Lung (tissue), 16 donors: ENCODE results near the gene ANGPTL4. TPM values are rescaled to one million over a fixed set of nuclear protein-coding genes. Genes with fewer than 3 reads are reported as not detected.
"Not testable (repeated sequence)": the region's sequence is repeated elsewhere in the genome, so short reads cannot be mapped to it uniquely, and the experiment has no call there.

Experiments used
- ATAC-seq: fragments of 200-7000 bp; cut with Tn5 transposase; one replicate; pipeline ENCODE4 v1.9.1; 2020; ENCODE audit warnings: moderate number of reproducible peaks; ENCODE audit not compliant: insufficient read depth, low FRiP score
- DNase-seq, 3 donors: peaks; one replicate each; pipeline ENCODE4 v3.0.0-alpha.2; 2013 to 2017
- H3K27ac ChIP-seq, 2 donors: one replicate each; pipeline ENCODE4 v1.5.1; 2013; ENCODE audit warnings: mild to moderate bottlenecking in 2 of 2, moderate library complexity in 2 of 2, control low read depth in 1 of 2, inconsistent platforms in 1 of 2, low read depth in 1 of 2, low read length in 1 of 2
- H3K27me3 ChIP-seq, 3 donors: one replicate each; pipeline ENCODE4 v1.5.1; 2013; ENCODE audit warnings: low read length in 2 of 3; ENCODE audit not compliant: control insufficient read depth in 3 of 3, insufficient read depth in 3 of 3
- H3K36me3 ChIP-seq, 4 donors: one replicate each; pipeline ENCODE4 v1.5.1; 2013; ENCODE audit warnings: low read length in 4 of 4, mild to moderate bottlenecking in 1 of 4, moderate library complexity in 1 of 4; ENCODE audit not compliant: control insufficient read depth in 4 of 4, insufficient read depth in 4 of 4
- H3K4me1 ChIP-seq, 5 donors: one replicate each; pipeline ENCODE4 v1.5.1; 2013; ENCODE audit warnings: low read length in 5 of 5, mild to moderate bottlenecking in 2 of 5, moderate library complexity in 1 of 5; ENCODE audit not compliant: control insufficient read depth in 5 of 5, insufficient read depth in 5 of 5
- H3K4me3 ChIP-seq: one replicate; pipeline ENCODE4 v1.5.1; 2013; ENCODE audit warnings: mild to moderate bottlenecking, control low read depth, moderate library complexity
- H3K9ac ChIP-seq, 2 donors: one replicate each; pipeline ENCODE4 v1.5.1; 2013; ENCODE audit warnings: low read length in 2 of 2, control low read depth in 1 of 2; ENCODE audit not compliant: insufficient read depth in 1 of 2
- H3K9me3 ChIP-seq, 4 donors: one replicate each; pipeline ENCODE4 v1.5.1; 2013; ENCODE audit warnings: low read length in 3 of 4, mild to moderate bottlenecking in 1 of 4, moderate library complexity in 1 of 4; ENCODE audit not compliant: control insufficient read depth in 4 of 4, insufficient read depth in 3 of 4
- CTCF ChIP-seq: IDR thresholded peaks from 2 replicates; pipeline ENCODE4 v1.5.1; 2012; ENCODE audit warnings: mild to moderate bottlenecking; ENCODE audit errors: control extremely low read depth, extremely low read depth
- WGBS, 2 donors: extraction: QIAGEN DNeasy Blood & Tissue Kit; methylation state at CpG; one replicate each; pipeline ENCODE4 v1.1.7; 2013; 5-methylcytosine and 5-hydroxymethylcytosine counted together
- long read RNA-seq, 5 donors: transcript quantifications; one replicate each; lab custom pipeline, GENCODE V29; 2026
- polyA plus RNA-seq, 2 donors: library from polyadenylated mRNA; stranded (reverse); fragments of 200-250 nt; gene quantifications; one replicate each; pipeline ENCODE4 v1.2.1, GENCODE V29; 2013
- total RNA-seq, 2 donors: library from RNA; depleted of rRNA in 1 of 2; stranded (reverse); fragments of >200 nt in 1 of 2; gene quantifications; one replicate each; pipeline ENCODE4 v1.2.1, GENCODE V29; 2014 to 2021
- donor health status: control.
- donor health status: control.
- donor health status: Bipolar disorder and iron deficiency.
- donor health status: healthy.
- donor health status: DM: yes; HTN: yes; CAD: no.

The ANGPTL4 gene
- total RNA-seq = 10 to 100 TPM in 1 of 2 donors, 1 to 10 TPM in 1; 4.4 to 14.8 TPM
- 10 to 100 TPM; 10.5 to 96.3 TPM for polyA plus RNA-seq
- long read RNA-seq, donor 1 = 0 reads
- long read RNA-seq, donor 2, partial matches to known transcripts = 0 of 11 reads
- long read RNA-seq, donor 2, other reads (novel, unspliced or antisense) = 11 of 11 reads
- long read RNA-seq, donor 3, partial matches to known transcripts = 0 of 3 reads
- long read RNA-seq, donor 3, other reads (novel, unspliced or antisense) = 0 of 3 reads
- long read RNA-seq, donor 4 = 0 reads
- long read RNA-seq, donor 5 = 0 reads

GRCh38 chr19:8363803-8364771, at the start of gene ANGPTL4:
ANGPTL4 (plus strand) TSS chr19:8364155; CDS start chr19:8364322, 167 bp downstream.
- Histone ChIP-seq H3K27me3 (peaks cover 0 to 4% (median 0%) of the 10 kb centered on the region in 3 donors), H3K4me1 (peaks cover 6 to 49% (median 30%) of the 10 kb centered on the region in 5 donors)
- 2% methylated on average over 69 to 81 of the region's 81 CpGs for WGBS, 2 donors

GRCh38 chr19:8314981-8315640, 48.8 kb upstream of the ANGPTL4 start:
- not testable (repeated sequence) for H3K27me3 ChIP-seq, H3K4me3 ChIP-seq, H3K9ac ChIP-seq, H3K9me3 ChIP-seq, H3K4me1 ChIP-seq, DNase-seq, ATAC-seq
- Histone ChIP-seq H3K36me3 (peaks cover 7 to 34% (median 21%) of the 10 kb centered on the region in 4 donors), H3K27ac (peak overlapping the region in 1 of 2 donors; percentile 74)
- 71 to 79% methylated on average over 11 of the region's 11 CpGs for WGBS, 2 donors

More at GRCh38 chr19:8363803-8364771, at the start of gene ANGPTL4:
- DNase-seq (peak; percentile 62 to 75 (median 71)), ATAC-seq (peak; percentile 42)
- Histone ChIP-seq H3K4me3 (peak within 1 kb of the TSS; percentile 32), H3K9ac (no peak within 1 kb of the TSS), H3K36me3 (peaks cover 0 to 2% (median 0%) of the 10 kb centered on the region in 4 donors), H3K9me3 (no peaks in the 10 kb centered on the region), H3K27ac (peak within 1 kb of the TSS; percentile 38 to 46)
- no peak for TF ChIP-seq CTCF

- H3K4me1 ChIP-seq = peaks cover 2 to 10% (median 4%) of the 10 kb centered on the region in 5 donors
- ATAC-seq = no peak
- 83 to 89% methylated on average over 14 of the region's 14 CpGs for WGBS, 2 donors
- TF ChIP-seq CTCF = no peak
- peak overlapping the region in 1 of 2 donors; percentile 33 for H3K27ac ChIP-seq
- DNase-seq = no peak
- H3K4me3 ChIP-seq = no peak overlapping the region
- peaks cover 7 to 25% (median 14%) of the 10 kb centered on the region in 4 donors for H3K36me3 ChIP-seq
- H3K27me3 ChIP-seq = no peaks in the 10 kb centered on the region
- no peaks in the 10 kb centered on the region for H3K9me3 ChIP-seq
- H3K9ac ChIP-seq = no peak overlapping the region
These were observed 47.4 kb upstream of the ANGPTL4 start for GRCh38 chr19:8316351-8317125.

- Histone ChIP-seq H3K36me3 (peaks cover 7 to 32% (median 21%) of the 10 kb centered on the region in 4 donors), H3K4me1 (peaks cover 5 to 21% (median 12%) of the 10 kb centered on the region in 5 donors)
- WGBS, 2 donors = 82 to 85% methylated on average over 9 of the region's 9 CpGs
- not testable (repeated sequence) for H3K9ac ChIP-seq, ATAC-seq, H3K4me3 ChIP-seq, H3K9me3 ChIP-seq, H3K27me3 ChIP-seq, H3K27ac ChIP-seq
- DNase-seq = peak in 1 of 3 donors; percentile 29
These were observed 45.1 kb upstream of the ANGPTL4 start for GRCh38 chr19:8318835-8319234.
